ENCODE measurements around the gene IGLL1.
"Not testable (repeated sequence)": the region's sequence is repeated elsewhere in the genome, so short reads cannot be mapped to it uniquely, and the experiment has no call there.

GRCh38 chr22:23543506-23544000, 36.5 kb downstream of the IGLL1 start:
- not testable (repeated sequence) for TF ChIP-seq CTCF (IDR thresholded peaks at IDR 0.05; ENCODE audit: low read depth, low read length); POLR2A (IDR thresholded peaks at IDR 0.05; ENCODE audit: extremely low read depth, insufficient read length)
